ENCODE data around the gene BSX.

DNA sequence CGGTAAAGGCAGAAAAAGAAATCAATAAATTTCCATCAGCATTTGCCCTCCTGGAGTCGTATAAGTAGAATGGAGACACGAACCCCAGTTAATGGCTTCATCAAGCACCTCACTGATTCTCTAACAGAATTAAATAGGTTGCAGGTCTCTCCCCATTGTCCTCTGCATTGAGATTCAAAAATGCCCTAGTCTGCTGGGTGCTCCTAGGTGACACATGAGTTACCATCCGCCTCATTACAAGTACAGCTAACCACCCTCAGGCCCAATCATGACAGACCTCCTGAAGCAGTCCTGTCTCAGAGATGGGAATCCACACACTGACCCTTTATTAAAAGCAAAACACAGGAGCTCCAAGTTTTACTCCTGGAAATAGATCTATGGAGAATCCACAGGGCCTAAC lies 48.9 kb upstream of the BSX start:
- TF ChIP-seq EZH2 (IDR thresholded peaks at IDR 0.05; ENCODE audit: insufficient read depth, poor library complexity, severe bottlenecking) = no peak
- TF ChIP-seq EZH2phosphoT487 (IDR thresholded peaks at IDR 0.05; ENCODE audit: insufficient read depth, low read depth) = no peak

Data from GM23248 (cell line).